Measurements from ENCODE around the gene TMEM140.
"Not testable (repeated sequence)": the region's sequence is repeated elsewhere in the genome, so short reads cannot be mapped to it uniquely, and the experiment has no call there.

The TMEM140 gene

DNA sequence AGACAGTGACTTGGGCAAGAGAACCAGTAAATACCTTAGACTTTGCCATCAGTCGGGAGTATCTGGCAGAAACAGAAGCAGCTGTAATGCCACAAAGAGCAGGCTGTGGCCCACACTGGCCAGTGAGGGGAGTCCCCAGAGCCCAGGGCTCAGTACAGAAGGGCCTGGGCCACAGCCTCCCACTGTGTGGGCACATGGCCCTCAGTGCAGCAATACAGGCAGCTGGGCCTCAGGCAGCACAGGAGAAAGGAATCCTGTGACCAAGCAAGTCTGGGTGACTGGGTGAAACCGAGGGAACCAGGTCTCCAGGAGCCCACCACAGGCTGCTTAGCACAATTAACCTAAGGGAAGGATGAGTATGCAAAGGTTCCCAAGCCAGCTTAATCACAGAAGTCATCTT lies 49.5 kb downstream of the TMEM140 start:
- DNase-seq = no peak

DNA sequence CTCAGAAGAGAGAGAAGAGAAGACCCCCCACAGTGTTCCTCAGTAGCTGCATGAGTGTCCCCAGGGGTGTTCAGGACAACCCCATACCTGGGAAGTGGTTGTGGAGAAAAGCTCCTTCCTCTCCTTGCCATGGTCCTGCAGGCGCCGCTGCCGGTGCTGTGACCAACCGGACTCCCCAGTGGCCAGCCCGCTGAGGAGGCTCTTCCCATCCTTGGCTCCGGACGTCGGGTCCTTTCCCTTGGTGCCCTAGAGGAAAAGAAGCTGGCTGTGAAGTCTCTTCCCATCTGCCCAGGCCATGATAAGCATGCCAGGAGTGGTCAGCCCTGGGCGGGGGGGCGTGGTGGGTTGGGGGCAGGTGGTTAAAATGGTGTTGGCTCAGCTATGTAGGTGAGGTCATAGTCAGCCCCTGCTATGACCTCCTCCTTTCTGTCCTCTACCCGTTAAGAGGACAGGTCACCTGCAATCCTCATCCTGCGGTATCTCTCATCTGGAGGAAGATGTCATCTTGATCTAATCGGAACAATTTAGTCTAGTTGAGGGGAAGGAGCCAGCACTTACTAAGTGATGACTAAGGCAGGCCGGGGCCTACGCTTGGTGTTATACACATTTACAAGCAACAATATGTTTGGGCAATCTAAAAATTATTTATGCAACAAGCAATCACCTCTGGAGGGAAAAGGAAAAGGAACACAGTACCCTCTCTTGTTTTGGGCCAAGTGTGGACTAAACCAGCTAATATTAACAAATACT lies 50.2 kb downstream of the TMEM140 start:
- DNase-seq = no peak

DNA sequence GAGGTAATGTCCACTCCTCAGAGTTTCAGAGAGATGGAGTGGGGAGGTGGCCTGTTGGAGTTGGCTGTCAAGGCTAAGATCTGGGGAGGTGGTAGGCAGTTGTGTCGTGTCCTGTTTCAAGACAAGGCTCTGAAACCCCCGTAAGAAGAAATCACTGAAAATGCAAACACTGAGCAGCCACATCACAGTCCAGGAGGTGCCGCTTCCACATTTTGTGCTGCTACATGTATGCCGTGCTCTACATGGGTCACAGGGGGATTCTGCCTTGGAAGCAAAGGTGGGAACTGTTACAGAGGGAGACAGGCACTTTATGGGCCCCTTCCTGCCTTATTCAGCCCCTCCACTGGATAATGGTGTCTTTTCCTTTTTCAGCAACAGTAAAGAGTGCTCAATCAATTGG lies 51.6 kb downstream of the TMEM140 start:
- no peak for DNase-seq

DNA sequence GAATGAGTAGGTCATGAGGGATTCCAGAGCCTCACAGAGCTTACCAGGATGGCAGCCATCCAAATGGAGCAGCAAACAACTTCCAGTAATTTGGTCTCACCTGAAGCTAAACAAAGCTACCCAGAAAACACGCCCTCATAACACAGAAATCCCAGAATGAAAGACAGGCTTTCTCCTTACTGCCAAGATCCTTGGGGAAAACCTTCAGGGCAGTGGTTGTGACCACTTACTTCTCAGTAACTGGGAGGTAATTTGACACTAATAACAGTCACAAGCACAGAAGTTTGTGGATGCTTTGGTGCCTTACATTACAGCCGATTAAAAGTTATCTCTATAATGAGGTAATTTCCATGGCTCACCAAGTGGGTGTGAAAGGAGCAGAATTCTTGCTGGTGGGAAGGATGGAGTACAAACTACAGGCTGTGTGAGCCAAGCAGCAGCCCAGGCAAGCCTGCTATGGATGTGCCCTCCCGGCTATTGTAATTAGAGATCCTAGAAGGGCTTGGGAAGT lies 53.0 kb downstream of the TMEM140 start:
- no peak for DNase-seq

DNA sequence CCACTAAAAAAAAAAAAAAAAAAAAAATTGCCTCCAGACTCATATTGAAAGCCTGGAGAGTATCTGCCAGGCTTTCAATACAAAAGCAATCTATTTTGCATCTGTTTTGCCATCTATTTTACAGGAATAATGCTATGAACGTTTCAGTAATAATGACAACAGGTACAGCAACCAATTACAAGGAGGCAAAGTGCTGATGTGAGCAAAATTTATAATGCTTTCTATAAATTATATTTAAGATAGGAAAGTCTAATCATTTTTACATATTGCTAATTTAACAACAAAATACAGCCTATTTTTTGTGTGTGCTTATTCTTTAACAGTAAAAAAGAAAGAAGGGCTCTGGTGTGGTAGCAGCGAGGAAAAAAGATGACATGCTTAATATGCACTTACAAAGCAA lies 53.5 kb downstream of the TMEM140 start:
- DNase-seq = no peak

DNA sequence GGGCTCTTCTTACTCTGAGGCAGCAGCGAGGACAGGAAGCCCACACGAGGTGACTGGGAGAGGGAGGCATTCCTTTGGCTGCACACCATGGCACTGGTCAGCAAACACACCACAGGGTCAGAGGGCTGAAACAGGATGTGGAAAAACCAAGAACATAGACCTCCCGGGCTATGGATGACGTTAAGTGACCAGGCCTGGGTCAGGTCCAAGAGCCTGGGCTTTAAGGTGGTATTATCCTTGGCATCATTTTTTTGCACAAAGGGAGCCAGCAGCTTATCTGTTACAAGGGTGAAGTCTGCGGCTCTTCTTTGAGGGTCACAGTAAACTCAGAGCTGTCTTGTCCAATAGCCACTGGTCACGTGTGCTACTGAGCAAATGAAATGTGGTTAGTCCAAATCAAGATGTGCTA lies 56.5 kb downstream of the TMEM140 start:
- no peak for DNase-seq

DNA sequence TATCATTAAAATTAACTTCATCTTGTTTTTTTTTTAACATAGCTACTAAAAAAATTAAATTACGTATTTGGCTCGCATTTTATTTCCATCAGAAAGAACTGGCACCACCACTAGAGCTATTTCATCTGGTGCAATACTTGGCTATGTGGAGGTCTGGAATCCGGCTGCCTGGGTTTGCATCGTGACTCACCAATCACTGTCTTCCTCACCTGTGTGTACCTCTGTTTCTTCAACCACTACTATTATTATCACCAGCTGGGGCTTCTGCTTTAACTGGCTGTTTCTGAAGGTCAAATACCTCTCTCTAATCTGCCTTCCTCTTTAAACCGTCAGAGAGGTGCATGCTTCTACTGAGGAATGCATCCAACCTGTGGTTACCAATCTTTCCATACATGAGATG lies 57.0 kb downstream of the TMEM140 start:
- DNase-seq = no peak

DNA sequence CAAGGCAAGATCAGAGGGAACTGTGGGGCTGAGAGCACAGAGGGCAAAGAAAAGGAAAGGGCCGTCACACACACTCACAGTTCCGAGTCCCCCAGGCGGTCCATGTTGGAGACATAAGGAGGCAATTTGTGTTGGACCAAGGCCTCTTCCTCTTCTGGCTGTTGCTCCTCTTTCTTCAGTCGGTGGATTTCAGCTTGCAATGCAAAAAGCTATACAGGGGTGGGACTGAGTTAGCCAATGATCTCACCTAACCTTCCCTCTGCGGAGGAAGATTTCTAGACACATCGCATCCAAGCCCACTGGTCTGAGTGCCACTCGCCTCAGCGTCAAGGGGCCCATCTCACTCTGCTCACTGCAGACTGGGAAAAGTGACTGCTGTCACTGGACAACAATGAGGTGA lies 58.0 kb downstream of the TMEM140 start:
- no peak for DNase-seq

DNA sequence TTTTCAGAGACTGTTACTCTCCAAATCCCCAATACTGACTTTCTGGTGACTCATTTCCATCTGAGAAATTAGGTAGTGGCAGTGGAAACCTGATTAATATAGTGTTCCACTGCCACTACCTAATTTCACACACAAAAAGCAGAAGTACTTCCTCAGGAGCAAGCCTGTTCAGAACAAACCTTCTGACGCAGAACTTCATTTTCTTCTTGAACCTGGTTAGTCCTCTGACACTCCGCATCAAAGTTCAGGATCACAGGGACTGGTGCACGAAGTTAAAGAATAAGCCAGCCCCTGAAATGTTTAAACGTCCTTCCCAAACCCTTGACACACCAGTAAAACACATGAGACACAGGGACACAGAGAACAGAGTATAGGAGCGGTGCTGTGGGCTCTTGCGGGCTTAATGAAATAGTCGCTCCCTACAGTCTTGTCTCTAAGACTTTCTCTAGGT lies 59.1 kb downstream of the TMEM140 start:
- DNase-seq = no peak

DNA sequence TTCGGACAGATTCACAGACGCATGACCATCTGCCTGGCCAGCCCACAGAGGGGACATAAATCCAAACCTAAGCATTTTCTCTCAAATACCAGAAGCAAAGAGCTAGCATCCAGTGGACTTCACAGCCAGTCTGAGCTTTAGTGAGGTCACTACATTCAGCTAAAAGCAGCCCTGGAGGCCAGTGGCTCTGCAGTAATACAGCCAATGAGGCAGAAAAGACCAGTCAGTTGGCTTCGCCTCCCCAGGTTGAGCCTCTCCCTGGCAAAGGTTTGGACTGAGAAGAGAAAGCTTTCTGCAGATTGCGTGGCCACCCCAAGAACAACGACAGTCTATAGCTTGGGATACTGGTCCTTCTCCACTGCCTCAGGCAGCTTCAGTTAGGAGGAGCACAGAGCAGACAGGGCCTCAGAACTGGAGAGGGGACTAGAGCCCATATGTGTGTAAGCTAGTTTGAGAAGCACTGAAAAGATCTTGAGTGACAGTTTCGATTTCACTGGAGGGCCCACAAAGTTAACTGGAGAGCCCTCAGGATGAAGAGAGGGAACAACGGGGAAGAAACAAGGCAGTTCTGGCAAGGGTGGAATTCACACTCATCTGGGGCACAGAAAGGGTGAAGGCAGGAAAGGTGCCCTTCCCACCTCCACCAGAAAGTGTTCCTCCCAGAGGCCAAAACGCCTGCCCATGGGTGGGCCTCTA lies 59.7 kb downstream of the TMEM140 start:
- no peak for DNase-seq

DNA sequence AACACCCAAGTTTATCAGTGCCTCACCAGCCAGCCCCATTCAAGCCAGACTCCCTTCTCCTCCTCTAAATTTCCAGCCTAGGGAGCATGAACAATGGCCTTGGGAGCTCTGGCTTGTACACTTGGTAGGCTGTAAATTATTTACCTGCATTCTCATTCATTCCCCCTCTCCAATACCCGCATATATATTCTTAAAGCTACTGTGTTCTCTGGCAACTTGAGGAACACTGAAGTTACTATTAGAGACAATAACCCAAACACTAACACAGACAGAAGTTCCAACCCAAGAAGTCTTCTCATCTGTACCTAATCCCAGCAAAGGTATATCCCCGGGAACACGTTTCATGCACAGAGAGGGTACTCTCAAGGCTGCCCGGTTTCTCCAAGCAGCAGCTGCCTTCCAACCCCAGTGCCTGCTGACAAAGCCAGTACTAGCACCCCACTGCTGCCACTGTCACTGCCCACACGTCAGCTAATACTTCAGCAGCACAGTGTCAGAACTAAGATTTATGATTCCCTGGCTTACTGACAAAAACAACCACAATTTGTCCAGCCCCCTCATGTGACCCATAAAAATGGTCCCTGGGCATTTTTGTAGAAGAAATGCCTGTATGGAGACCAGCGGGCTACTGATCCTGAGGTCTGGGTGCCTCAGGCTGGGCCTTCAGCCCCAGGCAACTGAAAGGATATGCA lies 60.4 kb downstream of the TMEM140 start:
- no peak for DNase-seq

DNA sequence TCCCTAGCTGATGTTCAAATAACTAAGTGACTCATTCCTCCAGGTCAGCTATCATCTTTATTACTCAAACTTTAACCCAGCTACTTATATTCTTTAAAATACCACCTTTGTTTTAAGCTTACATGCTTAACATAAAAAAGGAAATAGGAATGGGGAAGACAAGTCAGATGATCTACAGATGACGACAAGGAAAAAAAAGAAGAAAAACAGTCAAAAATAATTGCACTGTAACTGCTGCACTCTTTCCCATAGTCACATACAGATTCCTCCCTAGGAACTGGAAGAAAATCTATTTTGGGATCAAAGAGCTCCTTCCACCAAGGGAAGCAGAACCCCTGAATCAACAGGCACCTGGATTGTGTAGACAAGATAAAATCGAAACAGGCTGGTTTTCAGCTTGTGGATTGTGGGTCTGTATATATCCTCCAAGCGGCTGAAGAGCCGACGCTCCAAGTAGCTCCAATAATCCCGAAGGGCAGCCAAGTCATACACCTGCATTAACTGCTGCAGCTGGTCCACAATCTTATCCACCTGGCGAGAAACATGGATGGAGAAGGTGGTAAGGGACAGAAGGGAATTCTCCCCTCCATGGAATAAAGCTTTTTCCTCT lies 61.5 kb downstream of the TMEM140 start:
- no peak for DNase-seq

DNA sequence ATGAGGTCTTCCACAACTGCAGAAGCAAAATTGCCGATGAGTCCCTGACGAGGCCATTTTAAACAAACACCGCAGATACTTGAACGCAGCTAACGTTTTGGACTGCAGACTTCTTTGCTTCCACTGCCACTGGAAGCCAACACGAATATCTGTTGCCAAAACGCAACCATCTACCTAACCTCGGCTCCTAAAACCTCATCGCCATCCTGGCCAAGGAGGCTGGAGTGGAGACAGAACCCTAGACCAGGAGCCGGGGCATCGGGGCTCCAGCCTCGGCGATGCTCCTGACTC lies 63.0 kb downstream of the TMEM140 start:
- DNase-seq = no peak

DNA sequence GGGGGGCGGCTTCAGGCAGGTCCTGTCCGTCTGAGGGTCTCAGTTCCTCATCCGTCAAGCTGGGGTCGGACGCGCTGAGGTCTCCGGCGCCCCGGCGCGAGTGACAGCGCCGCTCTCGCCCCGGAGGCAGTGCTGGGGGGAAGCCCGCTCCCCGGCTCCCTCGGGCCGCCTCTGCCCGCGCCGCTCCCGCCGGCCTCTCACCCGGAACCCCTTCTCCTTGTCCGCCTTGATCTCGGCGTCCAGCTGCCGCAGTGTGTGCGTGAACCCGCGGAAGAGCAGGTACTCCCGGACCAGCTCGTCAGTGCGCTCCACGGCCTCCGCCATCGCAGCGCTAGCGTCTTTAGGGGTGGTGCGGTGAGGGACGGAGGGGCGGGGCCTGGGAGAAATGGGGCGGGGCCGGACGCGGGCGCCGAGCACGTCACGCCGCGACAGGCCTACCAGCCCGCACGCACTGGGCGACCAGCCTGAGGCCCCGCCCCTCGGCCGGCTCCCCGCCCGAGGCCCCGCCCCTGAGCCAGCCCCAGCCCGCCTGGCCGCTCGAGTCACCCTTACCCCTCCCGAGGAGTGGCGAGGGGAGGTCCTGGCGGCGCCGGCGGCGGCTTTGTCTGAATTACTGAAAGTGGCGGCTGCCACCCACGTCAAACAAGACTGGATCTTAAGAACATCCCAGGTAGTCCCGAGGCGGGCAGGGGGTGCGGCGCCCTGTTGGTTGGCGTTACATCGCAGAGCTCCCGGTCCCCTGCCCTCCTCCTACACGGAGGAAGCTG lies 63.5 kb downstream of the TMEM140 start, which contains the start of gene WDR91:
Gene WDR91 (minus strand): TSS at position 348 of the 767 bp plus-strand sequence. CDS start 24 bp downstream, at position 324.
- peak; percentile 61 for DNase-seq

DNA sequence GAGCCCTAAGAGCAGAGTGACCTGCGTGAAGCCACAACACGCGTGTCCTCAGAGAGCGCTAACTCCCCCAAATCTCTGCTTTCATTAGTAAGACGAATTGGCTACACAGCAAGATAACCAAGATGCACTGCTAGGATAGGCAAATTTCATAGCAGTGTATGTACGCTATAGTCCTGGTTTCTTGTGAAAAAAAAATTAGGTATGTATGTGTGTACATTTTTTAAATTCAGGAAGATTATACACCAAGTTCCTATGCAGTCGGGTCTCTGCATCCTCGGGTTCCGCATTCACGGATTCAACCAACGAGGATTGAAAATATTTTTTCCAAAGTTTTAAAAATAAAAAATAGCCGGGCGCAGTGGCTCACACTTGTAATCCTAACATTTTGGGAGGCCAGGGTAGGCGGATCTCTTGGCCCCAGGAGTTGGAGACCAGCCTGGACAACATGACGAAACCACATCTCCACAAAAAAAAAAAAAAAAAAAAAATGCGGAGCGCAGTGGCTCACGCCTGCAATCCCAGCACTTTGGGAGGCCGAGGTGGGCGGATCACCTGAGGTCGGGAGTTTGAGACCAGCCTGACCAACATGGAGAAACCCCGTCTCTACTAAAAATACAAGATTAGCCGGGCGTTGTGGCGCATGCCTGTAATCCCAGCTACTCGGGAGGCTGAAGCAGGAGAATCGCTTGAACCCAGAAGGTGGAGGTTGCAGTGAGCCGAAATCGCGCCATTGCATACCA lies 64.2 kb downstream of the TMEM140 start:
- DNase-seq = not testable (repeated sequence)

DNA sequence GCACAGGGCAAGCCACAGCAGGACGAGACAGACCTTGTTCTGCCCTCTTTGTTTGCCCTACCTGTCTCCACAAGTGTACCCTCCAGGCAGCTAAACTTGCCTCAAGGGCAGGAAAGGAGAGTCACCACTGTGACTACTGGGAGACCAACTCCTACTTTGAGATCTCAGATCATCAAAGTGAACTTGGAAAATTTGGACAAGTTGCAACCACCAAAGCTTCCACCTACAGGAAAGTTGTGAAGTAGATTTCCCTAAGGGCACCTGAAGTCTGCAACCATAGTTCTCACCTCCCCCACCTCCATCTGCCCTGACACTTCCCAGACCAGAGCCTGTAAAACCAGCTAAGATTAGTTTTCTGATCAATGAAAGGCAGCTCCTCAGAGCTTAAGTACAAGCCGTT lies 66.0 kb downstream of the TMEM140 start:
- DNase-seq = no peak

DNA sequence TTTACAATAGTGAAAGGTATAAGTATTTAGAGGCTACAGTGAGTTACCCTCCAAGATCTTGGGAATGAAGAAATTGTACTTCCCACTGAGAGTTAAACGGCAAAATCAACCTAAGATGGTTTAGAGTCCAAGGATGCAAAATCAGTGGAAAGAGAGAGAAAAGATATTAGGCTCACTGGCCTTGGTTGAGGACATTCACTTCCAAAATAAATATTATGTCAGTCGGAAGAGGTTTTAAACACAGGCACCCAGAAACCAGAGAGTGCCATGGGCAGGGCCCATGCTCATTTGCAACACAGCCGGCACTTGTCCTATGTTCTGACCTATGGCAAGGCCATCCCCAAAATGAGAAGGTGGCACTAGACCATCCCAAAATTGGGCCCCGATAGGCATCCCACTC lies 67.3 kb downstream of the TMEM140 start:
- DNase-seq = no peak

DNA sequence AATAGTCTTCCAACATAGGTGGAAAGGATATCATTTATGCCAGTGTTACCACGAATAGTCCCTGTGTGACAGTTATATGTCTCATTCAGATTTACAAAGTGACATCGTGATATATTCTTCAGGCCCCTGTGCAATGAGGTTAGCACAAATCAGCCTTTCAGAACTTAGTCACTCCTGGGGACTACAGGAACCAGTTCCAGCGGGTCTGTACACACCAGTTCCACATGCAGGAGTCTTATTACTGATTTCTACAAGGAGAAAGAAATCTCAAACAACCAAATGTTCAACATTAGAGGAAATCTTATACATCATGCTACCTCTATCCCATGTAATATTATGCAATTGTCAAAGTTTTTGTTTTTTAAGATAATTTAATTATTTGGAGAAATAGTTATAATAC lies 67.8 kb downstream of the TMEM140 start:
- no peak for DNase-seq
